OCI-LY7 (cell line): ENCODE data around the gene SPPL3.

ENCODE experiments used
- CTCF ChIP-seq: fragments of 200-600 bp; sonication (generic); conservative IDR thresholded peaks from 2 replicates; pipeline ENCODE4 v1.5.1; 2014; ENCODE audit warnings: mild to moderate bottlenecking, antibody characterized with exemption, low read length, moderate library complexity, mixed read lengths
- EZH2phosphoT487 ChIP-seq: fragments of 200-600 bp; sonication (generic); IDR thresholded peaks from 2 replicates; pipeline ENCODE4 v1.6.1; 2018; ENCODE audit warnings: low read depth, borderline replicate concordance, mild to moderate bottlenecking, mixed run types, antibody characterized with exemption, low read length, moderate library complexity, mixed read lengths

- no peak for TF ChIP-seq CTCF
- TF ChIP-seq EZH2phosphoT487, result no peak
Measured at GRCh38 chr12:120922279-120922678, 18.1 kb upstream of the SPPL3 start.
